ENCODE results near the gene PTPRN2.
"Not testable (repeated sequence)": the region's sequence is repeated elsewhere in the genome, so short reads cannot be mapped to it uniquely, and the experiment has no call there.

PTPRN2 gene

DNA sequence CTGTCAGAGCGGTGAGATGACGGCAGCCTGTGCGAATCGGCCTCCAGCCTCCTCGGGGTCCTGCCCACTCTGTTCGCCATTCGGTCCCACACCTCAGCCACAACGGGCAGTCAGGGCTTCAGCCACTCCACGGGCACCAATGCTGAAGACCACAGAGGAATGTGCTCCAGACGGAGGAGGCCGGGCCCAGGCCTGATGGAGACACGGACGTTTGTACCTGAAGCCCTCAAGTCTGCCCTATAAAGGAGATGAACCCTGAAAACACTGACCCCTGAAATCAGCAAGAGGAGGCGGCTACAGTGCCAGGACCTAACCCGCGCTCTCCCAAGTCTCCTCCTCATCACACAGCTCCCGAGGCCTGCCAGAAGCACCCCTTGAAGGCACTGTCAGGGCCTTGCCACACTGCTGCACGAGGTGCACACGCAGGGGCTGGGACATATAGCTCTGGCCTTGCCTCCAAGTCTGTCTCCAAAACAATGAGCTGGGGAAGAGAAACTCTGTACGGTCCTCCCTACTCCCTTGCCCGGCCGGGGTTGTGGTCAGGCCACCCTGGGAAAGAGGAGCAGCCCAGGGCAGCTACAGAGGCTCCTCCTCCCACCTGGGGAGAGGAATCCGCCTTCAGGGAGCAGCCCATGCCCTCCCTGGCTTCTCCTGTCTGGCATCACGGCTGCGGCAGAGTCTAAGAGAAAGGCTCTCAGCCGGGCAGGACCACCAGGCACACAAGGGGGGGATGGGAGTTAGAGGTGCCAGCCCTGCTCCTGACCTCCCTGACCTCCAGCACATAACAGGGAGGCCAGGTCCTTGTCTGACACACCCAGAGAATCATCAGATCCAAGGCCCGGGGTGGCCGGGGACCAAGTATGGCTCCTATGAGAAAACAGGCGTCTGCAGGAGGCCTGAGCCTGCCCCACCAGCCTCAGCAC is 310.1 kb downstream of the PTPRN2 start:
- no peak for DNase-seq (ENCODE audit: low read depth)
- no peak for TF ChIP-seq CTCF (IDR thresholded peaks at IDR 0.05; ENCODE audit: low read depth, low read length, missing control alignments)
- no peak overlapping the region for H3K4me3 ChIP-seq (ENCODE audit: low read depth, low read length)

- no peak overlapping the region for H3K4me3 ChIP-seq (ENCODE audit: low read depth, low read length)
- no peak for DNase-seq (ENCODE audit: low read depth)
- no peak for TF ChIP-seq CTCF (IDR thresholded peaks at IDR 0.05; ENCODE audit: low read depth, low read length, missing control alignments)
Measured at GRCh38 chr7:158276414-158277218, 311.0 kb downstream of the PTPRN2 start.

- TF ChIP-seq CTCF (IDR thresholded peaks at IDR 0.05; ENCODE audit: low read depth, low read length, missing control alignments) = no peak
- DNase-seq (ENCODE audit: low read depth) = no peak
Measured at GRCh38 chr7:158275711-158276413, 311.8 kb downstream of the PTPRN2 start.

GRCh38 chr7:158274996-158275395 is 312.6 kb downstream of the PTPRN2 start:
- no peak for DNase-seq (ENCODE audit: low read depth)
- H3K4me3 ChIP-seq (ENCODE audit: low read depth, low read length) = no peak overlapping the region
- TF ChIP-seq CTCF (IDR thresholded peaks at IDR 0.05; ENCODE audit: low read depth, low read length, missing control alignments) = no peak

More at GRCh38 chr7:158275711-158276413, 311.8 kb downstream of the PTPRN2 start:
- H3K4me3 ChIP-seq (ENCODE audit: low read depth, low read length) = no peak overlapping the region

DNA sequence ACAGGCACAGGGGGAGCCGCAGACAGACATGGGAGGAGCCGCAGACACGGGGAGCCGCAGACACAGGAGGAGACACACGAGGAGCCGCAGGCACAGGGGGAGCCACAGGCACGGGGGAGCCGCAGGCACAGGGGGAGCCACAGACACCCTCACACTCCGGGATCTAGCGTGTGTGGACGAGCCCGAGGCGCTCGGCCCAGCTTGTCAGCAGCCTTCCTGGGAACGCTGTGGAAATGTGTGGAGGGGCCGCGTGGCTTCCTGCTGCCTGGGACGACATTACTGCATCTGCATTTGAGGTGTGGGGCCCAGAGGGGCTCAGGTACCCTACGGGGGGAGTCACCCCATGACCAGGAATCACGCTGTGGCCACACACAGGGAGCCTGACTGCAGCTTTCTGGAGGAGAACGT is 313.2 kb downstream of the PTPRN2 start:
- no peak for TF ChIP-seq CTCF (IDR thresholded peaks at IDR 0.05; ENCODE audit: low read depth, low read length, missing control alignments)
- no peak for DNase-seq (ENCODE audit: low read depth)
- H3K4me3 ChIP-seq (ENCODE audit: low read depth, low read length) = no peak overlapping the region

DNA sequence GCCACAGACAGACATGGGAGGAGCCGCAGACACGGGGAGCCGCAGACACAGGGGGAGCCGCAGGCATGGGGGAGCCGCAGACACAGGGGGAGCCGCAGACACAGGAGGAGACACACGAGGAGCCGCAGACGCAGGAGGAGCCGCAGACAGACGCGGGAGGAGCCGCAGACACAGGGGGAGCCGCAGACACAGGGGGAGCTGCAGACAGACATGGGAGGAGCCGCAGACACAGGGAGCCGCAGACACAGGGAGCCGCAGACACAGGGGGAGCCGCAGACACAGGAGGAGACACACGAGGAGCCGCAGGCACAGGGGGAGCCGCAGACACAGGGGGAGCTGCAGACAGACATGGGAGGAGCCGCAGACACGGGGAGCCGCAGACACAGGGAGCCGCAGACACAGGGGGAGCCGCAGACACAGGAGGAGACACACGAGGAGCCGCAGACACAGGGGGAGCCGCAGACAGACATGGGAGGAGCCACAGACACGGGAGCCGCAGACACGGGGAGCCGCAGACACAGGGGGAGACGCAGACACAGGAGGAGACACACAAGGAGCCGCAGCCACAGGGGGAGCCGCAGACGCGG is 313.8 kb downstream of the PTPRN2 start:
- H3K4me3 ChIP-seq (ENCODE audit: low read depth, low read length); DNase-seq (ENCODE audit: low read depth): not testable (repeated sequence)
